Measurements from ENCODE around the gene DOCK8.

DOCK8 gene

GRCh38 chr9:506281-506680 is 291.6 kb downstream of the DOCK8 start:
- no peak for DNase-seq

GRCh38 chr9:511861-512260 is 297.2 kb downstream of the DOCK8 start:
- DNase-seq: no peak

- DNase-seq: no peak
Observed at GRCh38 chr9:512555-513272, 298.0 kb downstream of the DOCK8 start.
